ENCODE measurements around the gene OGA. TPM values are rescaled to one million over a fixed set of nuclear protein-coding genes. Genes with fewer than 3 reads are reported as not detected.

OGA gene
- polyA plus RNA-seq, 3 donors, result 6.9 to 104 (median 15.3) TPM

GRCh38 chr10:101816913-101817336, 1.3 kb downstream of the OGA start:
- H3K27me3 Mint-ChIP-seq (ENCODE audit: low read depth in 3 of 3), result no peaks in the 10 kb centered on the region
- no peaks in the 10 kb centered on the region for H3K27me3 ChIP-seq (ENCODE audit: control insufficient read depth in 2 of 2, insufficient read depth in 2 of 2, low read length in 2 of 2)
- no peaks in the 10 kb centered on the region for H3K9me3 Mint-ChIP-seq
- peaks cover 63% of the 10 kb centered on the region for H4K20me1 ChIP-seq (ENCODE audit: insufficient read depth, low read length)
- H3K27ac Mint-ChIP-seq, result peak overlapping the region; percentile 85 to 96 (median 93)
- no peak for DNase-seq
- H3K4me3 ChIP-seq (replicated peaks in 1 of 3; ENCODE audit: low read depth in 2 of 3, low read length in 3 of 3), result peak overlapping the region; percentile 86 to 97 (median 88)
- peak overlapping the region; percentile 78 for H3K4me2 ChIP-seq (replicated peaks; ENCODE audit: extremely low read depth, low read length, poor library complexity, severe bottlenecking)
- intact Hi-C loops (cut with micrococcal nuclease), result loop anchor here in 1 of 2 donors (10.0 kb wide), 1 partner anchor 462 kb away; the partner anchor contains the start of gene BTRC
- H3K9me3 ChIP-seq (replicated peaks in 1 of 2; ENCODE audit: control insufficient read depth in 1 of 2, insufficient read depth in 1 of 2, low read length in 2 of 2), result no peaks in the 10 kb centered on the region
- peaks cover 9 to 26% of the 10 kb centered on the region in 2 donors for H3K36me3 Mint-ChIP-seq
- peak overlapping the region; percentile 93 for H3K9ac ChIP-seq (ENCODE audit: insufficient read depth, low read length, poor library complexity, severe bottlenecking)
- peak overlapping the region; percentile 76 for H2AFZ ChIP-seq (ENCODE audit: insufficient read depth, low read depth, low read length, poor library complexity, severe bottlenecking)
- no peak for TF ChIP-seq CTCF (IDR thresholded peaks at IDR 0.05)
- H3K4me1 Mint-ChIP-seq, result peaks cover 46% of the 10 kb centered on the region
- peak overlapping the region in 1 of 2 donors; percentile 89 for H3K27ac ChIP-seq (ENCODE audit: low read depth in 1 of 2, low read length in 2 of 2)
- peak overlapping the region; percentile 94 to 98 for H3K4me3 Mint-ChIP-seq
- WGBS (ENCODE audit: insufficient coverage), result 0% methylated on average over 4 of the region's 14 CpGs
- H3K79me2 ChIP-seq (ENCODE audit: insufficient read depth, low read length), result peaks cover 64% of the 10 kb centered on the region
- peaks cover 28 to 42% of the 10 kb centered on the region in 2 donors for H3K4me1 ChIP-seq (ENCODE audit: control insufficient read depth in 1 of 2, insufficient read depth in 2 of 2, low read length in 2 of 2)
- peaks cover 13 to 18% of the 10 kb centered on the region in 2 donors for H3K36me3 ChIP-seq (replicated peaks in 1 of 2; ENCODE audit: control insufficient read depth in 1 of 2, insufficient read depth in 2 of 2, low read length in 2 of 2)

DNA sequence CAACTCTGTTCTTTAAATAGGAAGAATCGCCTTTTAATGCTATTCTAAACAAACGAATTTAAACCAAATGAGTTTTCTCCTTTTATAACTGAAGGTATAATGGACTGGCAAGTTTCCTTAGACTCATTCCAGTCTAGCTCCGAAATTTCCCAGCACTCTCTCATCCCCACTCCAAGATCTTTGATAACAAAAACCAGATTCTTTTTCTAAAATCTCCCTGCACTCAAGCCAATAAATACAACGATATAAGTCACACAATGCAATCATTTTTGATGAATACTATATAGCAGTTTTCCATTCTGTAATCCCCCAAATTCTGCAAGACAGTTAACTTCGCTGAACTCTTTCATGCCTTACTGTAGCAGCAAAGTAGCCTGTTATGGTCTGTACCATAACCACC, 1.9 kb downstream of the OGA start:
- Mint-ChIP-seq H3K27me3 (ENCODE audit: low read depth in 3 of 3) (no peaks in the 10 kb centered on the region), H3K36me3 (peaks cover 13 to 31% of the 10 kb centered on the region in 2 donors), H3K9me3 (no peaks in the 10 kb centered on the region), H3K4me3 (peak overlapping the region; percentile 94 to 98), H3K4me1 (peaks cover 46% of the 10 kb centered on the region), H3K27ac (peak overlapping the region in 4 of 7 donors; percentile 28 to 82 (median 58))
- H3K27ac ChIP-seq (ENCODE audit: low read depth in 1 of 2, low read length in 2 of 2), result no peak overlapping the region
- H3K9me3 ChIP-seq (replicated peaks in 1 of 2; ENCODE audit: control insufficient read depth in 1 of 2, insufficient read depth in 1 of 2, low read length in 2 of 2), result no peaks in the 10 kb centered on the region
- peaks cover 69% of the 10 kb centered on the region for H3K79me2 ChIP-seq (ENCODE audit: insufficient read depth, low read length)
- intact Hi-C loops (cut with micrococcal nuclease), result loop anchor here in 1 of 2 donors (10.0 kb wide), 1 partner anchor 462 kb away; the partner anchor contains the start of gene BTRC
- H3K4me1 ChIP-seq (ENCODE audit: control insufficient read depth in 1 of 2, insufficient read depth in 2 of 2, low read length in 2 of 2), result peaks cover 28 to 42% of the 10 kb centered on the region in 2 donors
- H4K20me1 ChIP-seq (ENCODE audit: insufficient read depth, low read length), result peaks cover 68% of the 10 kb centered on the region
- H3K36me3 ChIP-seq (replicated peaks in 1 of 2; ENCODE audit: control insufficient read depth in 1 of 2, insufficient read depth in 2 of 2, low read length in 2 of 2), result peaks cover 18 to 23% of the 10 kb centered on the region in 2 donors
- WGBS (ENCODE audit: insufficient coverage), result 17% methylated on average over 1 of the region's 5 CpGs
- H3K9ac ChIP-seq (ENCODE audit: insufficient read depth, low read length, poor library complexity, severe bottlenecking), result peak overlapping the region; percentile 93
- peak overlapping the region; percentile 86 to 97 (median 88) for H3K4me3 ChIP-seq (replicated peaks in 1 of 3; ENCODE audit: low read depth in 2 of 3, low read length in 3 of 3)
- H3K4me2 ChIP-seq (replicated peaks; ENCODE audit: extremely low read depth, low read length, poor library complexity, severe bottlenecking), result peak overlapping the region; percentile 78
- H3K27me3 ChIP-seq (ENCODE audit: control insufficient read depth in 2 of 2, insufficient read depth in 2 of 2, low read length in 2 of 2), result no peaks in the 10 kb centered on the region
- no peak for DNase-seq
- no peak for TF ChIP-seq CTCF (IDR thresholded peaks at IDR 0.05)
- H2AFZ ChIP-seq (ENCODE audit: insufficient read depth, low read depth, low read length, poor library complexity, severe bottlenecking), result no peak overlapping the region

Data from CD14-positive monocyte (primary cell).